LNCaP clone FGC (cell line): Measurements from ENCODE around the gene PPM1F.
A peak's percentile ranks its signal among the peaks of the same experiment; 100 is the strongest.

Experiments used
- DNase-seq: peaks from one replicate; pipeline ENCODE4 v3.0.0-alpha.2; 2011; ENCODE audit warnings: low read depth
- H3K4me3 ChIP-seq: 2 replicates; pipeline ENCODE4 v1.5.1; 2011; ENCODE audit warnings: mild to moderate bottlenecking, low read depth, low read length, control low read depth
- TF ChIP-seq, protein P1 (sequence below): IDR thresholded peaks from 2 replicates; pipeline ENCODE4 v1.5.1; 2012; ENCODE audit warnings: mild to moderate bottlenecking; ENCODE audit not compliant: control insufficient read depth, insufficient read depth; ENCODE audit errors: extremely low read depth

The PPM1F gene

DNA sequence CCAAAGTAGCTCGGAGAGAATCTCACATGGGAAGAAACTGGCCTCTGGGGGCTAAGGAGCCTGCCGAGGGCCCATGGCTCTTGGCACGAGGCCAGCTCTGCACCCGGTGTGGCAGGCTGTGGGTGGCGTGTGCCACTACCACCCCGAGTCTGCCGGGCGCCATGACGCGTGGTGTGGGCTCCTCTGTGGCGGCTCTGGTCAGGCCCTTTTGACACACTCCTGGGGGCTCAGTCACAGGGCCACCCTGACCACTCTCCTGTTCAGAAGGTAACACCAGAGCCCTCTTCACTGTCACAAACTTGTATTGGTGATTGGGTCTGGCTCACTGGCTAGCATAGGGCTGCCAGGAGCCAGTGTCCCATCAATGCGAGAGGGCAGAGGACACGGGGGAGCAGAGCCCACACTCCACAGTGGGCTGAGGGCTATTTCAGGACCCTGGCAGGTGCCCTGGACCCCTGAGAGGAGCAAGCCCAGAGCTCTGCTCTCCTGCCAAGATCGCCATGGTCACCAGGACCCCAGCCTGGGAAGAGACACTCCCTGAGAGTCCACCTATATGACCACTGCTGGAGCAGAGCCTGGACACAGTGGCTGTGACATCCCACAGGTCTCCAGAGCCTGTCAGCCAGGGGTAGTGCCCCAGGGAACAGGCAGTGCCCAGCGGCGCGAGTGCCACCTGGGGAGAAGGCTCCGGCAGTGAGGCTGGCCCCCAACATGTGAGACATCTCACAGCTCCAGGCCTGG is 8.6 kb upstream of the PPM1F start:
- H3K4me3 ChIP-seq: no peak overlapping the region
- DNase-seq: no peak
- TF ChIP-seq, protein P1, sequence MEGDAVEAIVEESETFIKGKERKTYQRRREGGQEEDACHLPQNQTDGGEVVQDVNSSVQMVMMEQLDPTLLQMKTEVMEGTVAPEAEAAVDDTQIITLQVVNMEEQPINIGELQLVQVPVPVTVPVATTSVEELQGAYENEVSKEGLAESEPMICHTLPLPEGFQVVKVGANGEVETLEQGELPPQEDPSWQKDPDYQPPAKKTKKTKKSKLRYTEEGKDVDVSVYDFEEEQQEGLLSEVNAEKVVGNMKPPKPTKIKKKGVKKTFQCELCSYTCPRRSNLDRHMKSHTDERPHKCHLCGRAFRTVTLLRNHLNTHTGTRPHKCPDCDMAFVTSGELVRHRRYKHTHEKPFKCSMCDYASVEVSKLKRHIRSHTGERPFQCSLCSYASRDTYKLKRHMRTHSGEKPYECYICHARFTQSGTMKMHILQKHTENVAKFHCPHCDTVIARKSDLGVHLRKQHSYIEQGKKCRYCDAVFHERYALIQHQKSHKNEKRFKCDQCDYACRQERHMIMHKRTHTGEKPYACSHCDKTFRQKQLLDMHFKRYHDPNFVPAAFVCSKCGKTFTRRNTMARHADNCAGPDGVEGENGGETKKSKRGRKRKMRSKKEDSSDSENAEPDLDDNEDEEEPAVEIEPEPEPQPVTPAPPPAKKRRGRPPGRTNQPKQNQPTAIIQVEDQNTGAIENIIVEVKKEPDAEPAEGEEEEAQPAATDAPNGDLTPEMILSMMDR: no peak

- TF ChIP-seq, protein P1: no peak
- no peak for DNase-seq
- no peak overlapping the region for H3K4me3 ChIP-seq
Observed at GRCh38 chr22:21960200-21961126, 7.8 kb upstream of the PPM1F start.

DNA sequence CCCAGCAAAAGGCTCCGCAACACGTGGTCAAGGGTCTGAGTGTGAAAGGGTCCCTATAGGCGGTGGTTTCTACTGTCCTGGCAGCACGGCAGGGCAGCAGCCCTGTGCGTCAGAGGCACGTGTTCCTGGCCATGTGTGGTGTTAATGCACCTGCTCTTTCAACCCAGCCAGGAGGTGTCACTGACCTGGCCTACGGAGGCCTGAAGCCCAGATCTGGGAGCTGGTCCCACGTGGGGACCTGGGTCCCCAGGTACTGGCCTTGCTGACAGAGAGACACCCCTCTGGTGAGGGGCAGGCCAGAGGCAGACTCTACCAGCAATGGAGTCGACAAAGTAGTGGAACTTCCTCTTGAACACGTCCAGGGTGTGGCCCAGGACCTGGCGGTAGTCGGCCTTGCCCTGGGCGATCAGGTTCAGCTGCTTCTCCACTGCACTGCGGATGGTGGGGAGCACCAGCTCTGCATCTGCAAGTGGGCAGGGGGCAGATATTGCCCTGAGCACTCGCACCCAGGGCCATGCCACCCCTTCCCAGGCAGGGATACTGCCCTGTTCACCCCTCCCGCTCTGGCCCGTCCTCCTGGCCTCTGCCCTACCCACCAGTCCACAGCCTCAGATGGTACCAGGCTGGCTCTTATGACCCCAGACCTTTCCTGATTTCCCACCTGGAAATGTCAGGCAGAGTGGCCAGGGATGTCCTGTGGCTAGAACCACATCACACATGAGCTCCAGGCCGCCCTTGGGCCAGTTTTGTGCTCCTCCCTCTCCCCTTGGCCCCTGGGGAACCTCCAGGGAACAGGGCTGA is 6.8 kb upstream of the PPM1F start:
- DNase-seq: no peak
- TF ChIP-seq, protein P1: no peak
- no peak overlapping the region for H3K4me3 ChIP-seq

DNA sequence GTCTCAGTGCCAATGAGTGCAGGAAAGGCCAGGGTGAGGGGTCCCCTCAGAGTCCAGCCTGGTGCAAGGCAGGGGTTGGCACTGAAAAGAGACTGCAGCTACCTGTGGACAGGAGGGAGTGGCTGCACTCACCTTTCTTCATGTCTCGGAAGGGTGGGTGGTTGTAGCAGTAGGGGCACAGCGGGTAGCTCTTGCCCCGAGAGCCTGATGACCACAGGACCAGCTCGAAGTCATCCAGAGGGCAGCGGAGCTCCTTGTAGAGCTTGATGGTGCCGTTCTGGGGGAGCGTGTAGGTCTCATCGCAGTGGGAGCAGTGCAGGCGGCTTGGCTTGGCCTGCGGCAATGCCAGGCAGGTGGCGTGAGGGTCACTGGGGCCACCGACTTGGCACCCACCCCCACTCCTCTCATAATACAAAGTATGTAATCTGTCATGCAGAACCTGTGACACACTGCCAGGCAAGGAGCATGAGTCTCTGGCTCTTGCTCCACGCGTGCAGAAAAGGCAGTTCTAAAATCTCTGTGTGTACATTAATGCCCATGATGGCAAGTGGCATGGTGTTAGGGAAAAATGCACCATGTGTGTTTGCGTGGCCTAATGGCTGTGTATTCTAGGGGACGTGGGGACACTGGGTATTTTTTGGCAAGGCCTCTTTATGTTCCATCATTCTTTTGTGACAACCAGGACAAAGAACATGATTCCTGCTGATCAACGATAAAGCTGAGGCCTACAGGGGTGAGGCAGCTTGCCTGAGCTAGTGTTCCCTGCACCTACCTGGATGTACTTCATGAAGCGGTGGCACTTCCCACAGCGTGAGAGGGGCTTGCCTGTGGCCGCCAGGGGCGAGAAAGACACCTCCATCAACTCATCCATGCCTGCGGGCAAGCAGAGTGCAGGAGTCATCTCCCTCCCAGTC is 6.0 kb upstream of the PPM1F start:
- no peak overlapping the region for H3K4me3 ChIP-seq
- TF ChIP-seq, protein P1: no peak
- DNase-seq: no peak

- peak overlapping the region; percentile 76 for H3K4me3 ChIP-seq
- DNase-seq: peak; percentile 49
- TF ChIP-seq, protein P1: no peak
Observed at GRCh38 chr22:21951931-21952465, 650 bp downstream of the PPM1F start.
